Neural cell (in vitro differentiated cells): ENCODE results near the gene MAP7D2. TPM values are rescaled to one million over a fixed set of nuclear protein-coding genes. Genes with fewer than 3 reads are reported as not detected.

ENCODE experiments used
- polyA plus RNA-seq: library from polyadenylated mRNA; depleted of rRNA; stranded (reverse); fragments of >200 nt; gene quantifications from 2 replicates; pipeline ENCODE4 v1.2.3, GENCODE V29; 2014
- small RNA-seq, 3 experiments: library from RNA; depleted of rRNA; stranded (forward); fragments of <200 nt; gene quantifications; one replicate each; pipeline ENCODE3, GENCODE V24; 2012

Gene MAP7D2
- polyA plus RNA-seq, 1 donor from 2014 or later = 6.4 TPM

Small RNAs within 50 kb of the gene (small RNA-seq; reads per million reads assigned to genes)
- 1.3 to 2.1 (median 1.7) reads per million in 3 experiments for gene MIR23C
- gene RF00019 = 0 to 1.2 (median 0) reads per million in 3 experiments
- gene RF00493 = 7.7 to 17.7 (median 8.8) reads per million in 3 experiments
- gene RF00494 = 0 reads per million in 3 experiments

Other genes starting within 250 kb of the MAP7D2 start
- 6.1 and 8.1 TPM in 2 replicates for gene SH3KBP1, start 229.3 kb downstream of the MAP7D2 start, polyA plus RNA-seq
- gene BCLAF3, start 125.8 kb downstream of the MAP7D2 start, polyA plus RNA-seq = 34.6 and 148 TPM in 2 replicates
- 46.3 and 67.1 TPM in 2 replicates for gene EIF1AX, start 24.9 kb upstream of the MAP7D2 start, polyA plus RNA-seq
- gene RPS6KA3, start 150.0 kb upstream of the MAP7D2 start, polyA plus RNA-seq = 16.5 and 18.1 TPM in 2 replicates